Neural cell (in vitro differentiated cells): ENCODE measurements around the gene ENPEP. TPM values are rescaled to one million over a fixed set of nuclear protein-coding genes. Genes with fewer than 3 reads are reported as not detected.

ENCODE experiments used
- H2AFZ ChIP-seq: fragments of 200-600, 300-800 bp; sonication (generic), shearing (Covaris generic); 2 replicates; pipeline ENCODE4 v1.6.0; 2014; ENCODE audit warnings: low read depth, mild to moderate bottlenecking, antibody characterized with exemption, low read length, moderate library complexity
- H3F3A ChIP-seq: fragments of 200-600 bp; shearing (Covaris generic); 2 replicates; pipeline ENCODE4 v1.6.1; 2016; ENCODE audit warnings: mild to moderate bottlenecking, moderate library complexity, mixed read lengths, antibody characterized with exemption, low read length; ENCODE audit not compliant: insufficient read depth, poor library complexity, severe bottlenecking
- H3K27ac ChIP-seq: fragments of 200-600, 300-800 bp; sonication (generic), shearing (Covaris generic); 2 replicates; pipeline ENCODE4 v1.5.1; 2014; ENCODE audit warnings: mild to moderate bottlenecking, low read length, moderate library complexity
- H3K27me3 ChIP-seq: fragments of 300-800, 200-600 bp; sonication (generic), shearing (Covaris generic); 2 replicates; pipeline ENCODE4 v1.6.0; 2014; ENCODE audit warnings: mild to moderate bottlenecking, low read depth, low read length, moderate library complexity; ENCODE audit not compliant: insufficient read depth
- H3K36me3 ChIP-seq: fragments of 300-800, 200-600 bp; sonication (generic), shearing (Covaris generic); 2 replicates; pipeline ENCODE4 v1.5.1; 2014; ENCODE audit warnings: mild to moderate bottlenecking, antibody characterized with exemption, low read length, moderate library complexity; ENCODE audit not compliant: insufficient read depth
- H3K4me2 ChIP-seq: fragments of 300-800, 200-600 bp; sonication (generic), shearing (Covaris generic); 2 replicates; pipeline ENCODE4 v1.6.0; 2014; ENCODE audit warnings: mild to moderate bottlenecking, low read length
- H3K4me3 ChIP-seq: fragments of 300-800, 200-600 bp; sonication (generic), shearing (Covaris generic); 2 replicates; pipeline ENCODE4 v1.5.1; 2014; ENCODE audit warnings: mild to moderate bottlenecking, low read length, moderate library complexity
- H3K79me2 ChIP-seq: fragments of 200-600 bp; shearing (Covaris generic); replicated peaks from 2 replicates; pipeline ENCODE4 v1.6.0; 2014; ENCODE audit warnings: mild to moderate bottlenecking, low read length, moderate library complexity; ENCODE audit not compliant: insufficient read depth
- H3K9ac ChIP-seq: fragments of 300-800, 200-600 bp; sonication (generic), shearing (Covaris generic); 2 replicates; pipeline ENCODE4 v1.6.1; 2016; ENCODE audit warnings: mild to moderate bottlenecking, low read length, mixed read lengths
- H3K9me2 ChIP-seq: fragments of 200-600 bp; shearing (Covaris generic); 2 replicates; pipeline ENCODE4 v1.6.1; 2016; ENCODE audit warnings: mild to moderate bottlenecking, low read length, mixed read lengths; ENCODE audit not compliant: insufficient read depth
- H3K9me3 ChIP-seq: fragments of 200-600, 300-800 bp; sonication (generic), shearing (Covaris generic); 2 replicates; pipeline ENCODE4 v1.6.1; 2016; ENCODE audit warnings: mild to moderate bottlenecking, mixed run types, low read length, moderate library complexity, mixed read lengths
- H4K20me1 ChIP-seq: fragments of 200-600 bp; shearing (Covaris generic); 2 replicates; pipeline ENCODE4 v1.6.1; 2016; ENCODE audit warnings: mild to moderate bottlenecking, mixed run types; ENCODE audit not compliant: insufficient read depth
- CTCF ChIP-seq: fragments of 450-650 bp; IDR thresholded peaks from 2 replicates; pipeline ENCODE4 v1.5.1; 2014; ENCODE audit warnings: antibody characterized with exemption, mild to moderate bottlenecking, moderate library complexity; ENCODE audit not compliant: poor library complexity, severe bottlenecking
- EP300 ChIP-seq: fragments of 450-650 bp; conservative IDR thresholded peaks from 2 replicates; pipeline ENCODE4 v1.6.1; 2014; ENCODE audit warnings: antibody characterized with exemption, mild to moderate bottlenecking, moderate library complexity; ENCODE audit not compliant: poor library complexity, severe bottlenecking
- EZH2 ChIP-seq: fragments of 200-600, 300-800 bp; shearing (Covaris generic), sonication (generic); IDR thresholded peaks from 2 replicates; pipeline ENCODE4 v1.6.1; 2014; ENCODE audit warnings: antibody characterized with exemption, low read length, borderline replicate concordance, mild to moderate bottlenecking; ENCODE audit not compliant: insufficient read depth, poor library complexity, severe bottlenecking
- MXI1 ChIP-seq: fragments of 450-650 bp; conservative IDR thresholded peaks from 2 replicates; pipeline ENCODE4 v1.6.1; 2014; ENCODE audit warnings: antibody characterized with exemption, mild to moderate bottlenecking; ENCODE audit not compliant: poor library complexity, severe bottlenecking
- POLR2AphosphoS5 ChIP-seq: IDR thresholded peaks from 2 replicates; pipeline ENCODE4 v1.6.1; 2012
- RAD21 ChIP-seq: fragments of 450-650 bp; conservative IDR thresholded peaks from 2 replicates; pipeline ENCODE4 v1.6.1; 2014; ENCODE audit warnings: antibody characterized with exemption, mild to moderate bottlenecking, moderate library complexity
- REST ChIP-seq: IDR thresholded peaks from 2 replicates; pipeline ENCODE4 v1.6.1; 2012; ENCODE audit warnings: borderline replicate concordance
- SMC3 ChIP-seq: fragments of 450-650 bp; conservative IDR thresholded peaks from 2 replicates; pipeline ENCODE4 v1.6.1; 2014; ENCODE audit warnings: antibody characterized with exemption, mild to moderate bottlenecking, moderate library complexity; ENCODE audit not compliant: poor library complexity
- TAF1 ChIP-seq: IDR thresholded peaks from 2 replicates; pipeline ENCODE4 v1.6.1; 2012; ENCODE audit warnings: low read depth
- polyA plus RNA-seq: library from polyadenylated mRNA; depleted of rRNA; stranded (reverse); fragments of >200 nt; gene quantifications from 2 replicates; pipeline ENCODE4 v1.2.3, GENCODE V29; 2014

ENPEP gene
- polyA plus RNA-seq, 1 donor from 2014 or later, result 0.06 TPM

DNA sequence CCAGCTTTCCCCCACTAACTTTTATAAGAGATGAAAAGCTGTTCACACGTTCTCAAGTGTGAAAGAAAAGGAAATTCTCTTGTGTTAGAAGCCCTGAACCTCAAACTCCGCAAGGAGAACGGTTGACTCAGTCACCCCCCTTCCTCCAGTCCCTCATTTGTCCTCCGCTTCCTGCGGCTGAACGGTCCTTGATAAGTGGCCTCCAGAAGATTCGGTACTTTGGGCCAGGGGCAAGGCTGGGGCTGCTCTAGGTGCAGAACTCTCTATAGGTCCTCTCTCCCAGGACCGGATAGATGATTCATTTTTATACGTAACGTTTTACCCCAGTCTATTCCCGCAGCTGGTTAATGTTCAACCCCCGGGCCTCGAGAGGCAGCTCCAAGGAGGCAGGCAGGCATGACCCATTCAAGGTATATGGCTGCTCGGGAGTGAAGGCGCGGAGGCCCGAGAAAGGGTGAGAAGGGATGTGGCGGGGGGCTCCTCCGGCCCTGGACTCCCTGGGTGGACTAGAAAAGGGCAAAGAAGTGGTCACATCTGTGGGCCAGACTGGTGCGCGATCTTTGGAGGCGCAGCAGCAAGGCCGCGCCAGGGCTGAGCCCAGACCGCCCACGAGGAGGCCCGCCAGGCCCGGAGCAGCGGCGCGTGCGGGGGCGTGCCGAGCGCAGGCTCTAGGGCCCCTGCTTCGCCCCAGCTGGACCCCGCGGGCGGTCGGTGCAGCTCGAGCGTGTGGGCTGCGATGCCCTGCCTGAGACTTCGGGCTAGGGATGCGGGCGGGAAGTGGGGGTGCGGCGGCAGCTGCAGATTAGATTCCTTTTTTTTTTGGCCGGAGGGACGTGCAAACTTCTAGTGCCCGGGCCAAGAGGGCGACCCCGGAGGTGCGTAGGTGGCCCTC lies 135.2 kb downstream of the ENPEP start:
- no peak overlapping the region for H3K9ac ChIP-seq
- peaks cover 88% of the 10 kb centered on the region for H3K27me3 ChIP-seq
- no peak overlapping the region for H3K4me2 ChIP-seq
- no peaks in the 10 kb centered on the region for H3K79me2 ChIP-seq
- no peaks in the 10 kb centered on the region for H3K9me2 ChIP-seq
- H3F3A ChIP-seq, result no peaks in the 10 kb centered on the region
- H3K4me3 ChIP-seq, result no peak overlapping the region
- TF ChIP-seq TAF1, result no peak
- TF ChIP-seq EP300, result no peak
- TF ChIP-seq CTCF, result no peak
- no peak for TF ChIP-seq MXI1
- TF ChIP-seq SMC3, result no peak
- no peak for TF ChIP-seq REST
- no peak for TF ChIP-seq RAD21
- no peak for TF ChIP-seq EZH2
- TF ChIP-seq POLR2AphosphoS5, result no peak
- H2AFZ ChIP-seq, result no peak overlapping the region
- H3K27ac ChIP-seq, result no peak overlapping the region
- no peaks in the 10 kb centered on the region for H3K9me3 ChIP-seq
- no peaks in the 10 kb centered on the region for H3K36me3 ChIP-seq
- H4K20me1 ChIP-seq, result no peaks in the 10 kb centered on the region

GRCh38 chr4:110611968-110612447 lies 136.1 kb downstream of the ENPEP start:
- Histone ChIP-seq H3K9me3 (no peaks in the 10 kb centered on the region), H3K27ac (no peak overlapping the region), H2AFZ (no peak overlapping the region), H3F3A (no peaks in the 10 kb centered on the region), H3K79me2 (no peaks in the 10 kb centered on the region), H3K9me2 (no peaks in the 10 kb centered on the region), H3K4me3 (no peak overlapping the region), H3K36me3 (no peaks in the 10 kb centered on the region), H3K4me2 (no peak overlapping the region), H4K20me1 (no peaks in the 10 kb centered on the region), H3K9ac (no peak overlapping the region), H3K27me3 (peaks cover 96% of the 10 kb centered on the region)
- TF ChIP-seq EZH2 (peak; percentile 53), SMC3 (no peak)
